Activated CD8-positive, alpha-beta T cell treated with anti-CD3 and anti-CD28 coated beads for 36 hours (primary cell): Measurements from ENCODE around the gene SSU72. TPM values are rescaled to one million over a fixed set of nuclear protein-coding genes. Genes with fewer than 3 reads are reported as not detected.
"Not testable (repeated sequence)": the region's sequence is repeated elsewhere in the genome, so short reads cannot be mapped to it uniquely, and the experiment has no call there.

Source experiments
- ATAC-seq: fragments of 200-7000 bp; cut with Tn5 transposase; one replicate; pipeline ENCODE4 v1.10.0; 2021; ENCODE audit warnings: mild to moderate bottlenecking, moderate library complexity
- CTCF ChIA-PET: fragments of 350-600 bp; sonication (Branson Sonifier 250); formaldehyde crosslinking; loops from one replicate; lab custom pipeline; 2021; ENCODE audit warnings: antibody characterized with exemption; lab: Charles Lee
- POLR2A ChIA-PET: fragments of 350-600 bp; sonication (Branson Sonifier 250); formaldehyde crosslinking; loops from one replicate; lab custom pipeline; 2021; ENCODE audit warnings: antibody characterized with exemption; lab: Charles Lee
- DNase-seq: peaks from one replicate; pipeline ENCODE4 v3.0.0-alpha.2; 2020
- H3K27ac Mint-ChIP-seq: one replicate; pipeline ENCODE4 v1.8.0; 2021; ENCODE audit warnings: mild to moderate bottlenecking, mixed read lengths
- H3K27me3 Mint-ChIP-seq: one replicate; pipeline ENCODE4 v1.8.0; 2021; ENCODE audit warnings: mixed read lengths
- H3K36me3 Mint-ChIP-seq: one replicate; pipeline ENCODE4 v1.8.0; 2021; ENCODE audit warnings: low read depth, mixed read lengths
- H3K4me1 Mint-ChIP-seq: one replicate; pipeline ENCODE4 v1.8.0; 2021; ENCODE audit warnings: low read depth, mixed read lengths
- H3K4me3 Mint-ChIP-seq: one replicate; pipeline ENCODE4 v1.8.0; 2021; ENCODE audit warnings: mild to moderate bottlenecking, moderate library complexity, mixed read lengths
- H3K9me3 Mint-ChIP-seq: one replicate; pipeline ENCODE4 v1.8.0; 2021; ENCODE audit warnings: mixed read lengths
- intact Hi-C: fragments of 100-400 bp; cut with micrococcal nuclease; formaldehyde crosslinking; loops from one replicate; pipeline ENCODE4 v1.10.0; 2022
- total RNA-seq, 2 experiments: library from RNA; stranded (reverse); gene quantifications; one replicate each; pipeline ENCODE4 v1.2.3, GENCODE V29; 2021
- TF ChIP-seq, protein P1 (sequence below): fragments of 200-600 bp; IDR thresholded peaks from one replicate; pipeline ENCODE4 v1.8.0; 2022; ENCODE audit warnings: antibody characterized with exemption, mild to moderate bottlenecking

Gene SSU72
- total RNA-seq, 2 experiments from 2014 or later, result 111 to 113 TPM

DNA sequence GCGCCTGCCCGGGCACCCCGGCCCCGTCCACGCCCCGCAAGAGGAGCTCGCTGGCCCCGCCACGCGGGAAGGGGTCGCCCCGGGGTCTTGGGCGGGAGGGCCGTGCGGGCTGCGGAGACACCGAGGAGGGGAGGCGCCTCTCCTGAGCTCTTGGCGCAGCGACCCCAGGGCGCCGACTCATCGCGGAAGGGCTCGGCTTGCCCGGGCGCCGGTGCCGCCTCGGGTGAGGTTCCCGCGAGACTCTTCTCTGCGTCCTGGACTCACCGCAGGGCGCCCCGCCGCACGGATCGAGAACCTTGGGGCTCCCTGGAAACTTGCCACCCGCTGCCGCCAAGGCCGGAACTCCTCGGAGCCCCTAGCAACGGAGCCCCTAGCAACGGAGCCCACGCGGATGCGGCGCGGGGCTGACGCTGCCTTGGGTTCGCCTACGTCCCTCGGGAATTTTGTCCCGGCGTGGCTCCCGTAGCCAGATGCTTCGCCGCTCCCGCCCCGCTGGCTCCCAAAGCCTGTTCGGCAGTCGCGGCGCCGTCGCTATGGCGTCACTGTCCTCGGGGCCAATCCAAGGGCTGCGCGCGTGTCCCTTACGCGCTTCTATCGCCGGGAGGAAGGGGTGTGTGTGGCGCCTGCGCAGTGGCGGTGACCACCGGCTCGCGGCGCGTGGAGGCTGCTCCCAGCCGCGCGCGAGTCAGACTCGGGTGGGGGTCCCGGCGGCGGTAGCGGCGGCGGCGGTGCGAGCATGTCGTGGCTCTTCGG lies 63.0 kb downstream of the SSU72 start, which contains the start of gene ATAD3A:
TSS of gene ATAD3A (plus strand) at position 630 of the 753 bp plus-strand sequence. CDS start at position 737, 107 bp downstream.
- ATAC-seq (peak; percentile 96), DNase-seq (peak; percentile 98)
- peak within 1 kb of the TSS; percentile 91 for H3K4me3 Mint-ChIP-seq
- TF ChIP-seq, protein P1, sequence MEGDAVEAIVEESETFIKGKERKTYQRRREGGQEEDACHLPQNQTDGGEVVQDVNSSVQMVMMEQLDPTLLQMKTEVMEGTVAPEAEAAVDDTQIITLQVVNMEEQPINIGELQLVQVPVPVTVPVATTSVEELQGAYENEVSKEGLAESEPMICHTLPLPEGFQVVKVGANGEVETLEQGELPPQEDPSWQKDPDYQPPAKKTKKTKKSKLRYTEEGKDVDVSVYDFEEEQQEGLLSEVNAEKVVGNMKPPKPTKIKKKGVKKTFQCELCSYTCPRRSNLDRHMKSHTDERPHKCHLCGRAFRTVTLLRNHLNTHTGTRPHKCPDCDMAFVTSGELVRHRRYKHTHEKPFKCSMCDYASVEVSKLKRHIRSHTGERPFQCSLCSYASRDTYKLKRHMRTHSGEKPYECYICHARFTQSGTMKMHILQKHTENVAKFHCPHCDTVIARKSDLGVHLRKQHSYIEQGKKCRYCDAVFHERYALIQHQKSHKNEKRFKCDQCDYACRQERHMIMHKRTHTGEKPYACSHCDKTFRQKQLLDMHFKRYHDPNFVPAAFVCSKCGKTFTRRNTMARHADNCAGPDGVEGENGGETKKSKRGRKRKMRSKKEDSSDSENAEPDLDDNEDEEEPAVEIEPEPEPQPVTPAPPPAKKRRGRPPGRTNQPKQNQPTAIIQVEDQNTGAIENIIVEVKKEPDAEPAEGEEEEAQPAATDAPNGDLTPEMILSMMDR, result no peak
- CTCF ChIA-PET, result no interaction called here
- intact Hi-C loops, result no loop called here
- H3K36me3 Mint-ChIP-seq, result peaks cover 10% of the 10 kb centered on the region
- H3K4me1 Mint-ChIP-seq, result peaks cover 10% of the 10 kb centered on the region
- POLR2A ChIA-PET, result interaction anchor here (1.1 to 1.6 kb wide), 2 partner anchors 18 to 113 kb away, joined by 3 to 4 read pairs; partner anchors contain the start of gene CCNL2
- H3K27ac Mint-ChIP-seq, result peak within 1 kb of the TSS; percentile 92
- H3K27me3 Mint-ChIP-seq, result no peaks in the 10 kb centered on the region
- H3K9me3 Mint-ChIP-seq, result no peaks in the 10 kb centered on the region

DNA sequence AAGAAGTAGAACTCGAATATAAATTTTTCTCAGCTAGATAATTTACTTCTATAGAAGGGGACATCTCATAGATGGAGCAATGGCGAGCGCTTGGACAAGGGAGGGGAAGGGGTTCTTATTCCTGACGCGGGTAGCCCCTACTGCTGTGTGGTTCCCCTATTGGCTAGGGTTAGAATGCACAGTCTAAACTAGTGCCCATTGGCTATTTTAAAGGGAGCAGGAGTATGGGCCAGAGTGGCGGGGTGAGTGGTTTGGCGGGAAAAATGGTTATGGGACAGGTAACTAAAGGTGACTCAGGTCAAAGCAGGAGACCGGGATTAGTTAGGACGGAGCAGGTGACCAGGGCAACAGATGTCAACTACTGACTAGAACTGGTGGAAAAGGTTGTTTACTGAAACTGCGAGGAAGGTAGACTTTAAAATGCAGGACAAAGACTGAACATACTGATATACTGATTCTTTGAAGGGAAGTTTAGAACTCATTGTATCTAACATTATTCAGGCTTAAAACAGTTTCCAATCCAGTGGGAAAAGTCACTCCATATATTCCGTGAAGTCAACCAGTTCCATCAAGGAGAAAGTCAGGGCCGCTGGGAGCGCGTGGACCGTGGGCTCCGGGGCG lies 63.6 kb downstream of the SSU72 start:
- Mint-ChIP-seq H3K4me1 (peaks cover 10% of the 10 kb centered on the region), H3K4me3 (peak overlapping the region; percentile 91), H3K36me3 (peaks cover 10% of the 10 kb centered on the region), H3K27me3 (no peaks in the 10 kb centered on the region), H3K27ac (peak overlapping the region; percentile 92), H3K9me3 (no peaks in the 10 kb centered on the region)
- TF ChIP-seq, protein P1, result no peak
- DNase-seq (peak; percentile 42), ATAC-seq (no peak)
- intact Hi-C loops, result no loop called here
- ChIA-PET CTCF (no interaction called here), POLR2A (interaction anchor here (1.1 to 1.6 kb wide), 2 partner anchors 18 to 112 kb away, joined by 3 to 4 read pairs; partner anchors contain the start of gene CCNL2)

DNA sequence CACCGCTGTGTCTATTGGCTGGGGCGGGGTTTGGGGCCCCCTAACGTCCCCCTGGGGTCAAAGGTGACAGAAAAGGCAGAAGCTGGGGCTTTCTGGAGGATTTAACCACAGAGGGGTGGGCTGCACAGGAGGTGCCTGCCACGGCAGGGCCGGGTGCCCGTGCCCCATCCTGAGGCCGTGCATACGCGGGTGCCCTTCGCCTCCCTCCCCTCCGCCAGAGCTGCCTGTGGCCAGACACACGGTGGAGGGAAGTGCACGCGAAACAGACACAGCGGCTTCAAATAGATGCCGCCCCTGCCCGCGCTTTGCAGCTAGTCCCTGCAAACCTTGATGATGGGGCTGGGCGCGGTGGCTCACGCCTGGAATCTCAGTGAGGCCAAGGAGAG lies 65.2 kb downstream of the SSU72 start:
- CTCF ChIA-PET, result interaction anchor here (0.6 kb wide), 1 partner anchor 138 kb away, joined by 3 read pairs; no protein-coding TSS in a partner anchor
- H3K9me3 Mint-ChIP-seq, intact Hi-C loops, H3K4me3 Mint-ChIP-seq, H3K27ac Mint-ChIP-seq, POLR2A ChIA-PET, H3K36me3 Mint-ChIP-seq, H3K27me3 Mint-ChIP-seq, DNase-seq, ATAC-seq: not testable (repeated sequence)
- H3K4me1 Mint-ChIP-seq, result peaks cover 18% of the 10 kb centered on the region

DNA sequence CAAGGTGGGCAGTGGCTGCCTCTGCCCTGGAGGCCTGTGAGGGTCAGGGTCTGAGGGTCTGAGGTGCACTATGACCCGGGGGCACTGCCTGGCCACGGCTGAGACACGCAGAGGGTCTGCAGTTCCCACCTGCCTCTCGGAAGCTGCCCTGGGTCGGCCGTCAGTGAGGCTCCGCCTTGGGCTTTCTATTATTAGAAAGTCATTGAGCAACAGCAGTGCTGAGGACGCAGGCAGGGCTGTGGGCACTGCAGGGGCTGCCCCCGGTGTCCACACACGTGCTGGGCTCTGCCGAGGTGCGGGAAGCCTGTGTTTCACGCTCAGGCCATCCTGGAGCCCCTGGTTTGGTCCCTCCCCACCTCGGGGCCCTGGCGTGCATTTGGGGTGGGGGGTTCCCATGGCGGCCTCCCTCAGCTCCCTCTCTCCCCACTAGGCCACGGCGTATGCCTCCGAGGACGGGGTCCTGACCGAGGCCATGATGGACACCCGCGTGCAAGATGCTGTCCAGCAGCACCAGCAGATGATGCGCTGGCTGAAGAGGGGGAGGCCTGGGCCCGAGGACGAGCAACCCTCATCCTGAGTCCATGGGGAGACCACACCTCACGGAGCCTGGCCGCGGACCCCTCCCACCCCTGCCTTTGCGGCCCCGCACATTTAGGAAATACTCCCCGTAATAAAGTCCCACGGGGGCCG lies 65.7 kb downstream of the SSU72 start:
- H3K27ac Mint-ChIP-seq, intact Hi-C loops, DNase-seq, H3K9me3 Mint-ChIP-seq, H3K4me3 Mint-ChIP-seq, ATAC-seq, H3K27me3 Mint-ChIP-seq, H3K36me3 Mint-ChIP-seq, CTCF ChIA-PET, POLR2A ChIA-PET: not testable (repeated sequence)
- H3K4me1 Mint-ChIP-seq, result peaks cover 16% of the 10 kb centered on the region

DNA sequence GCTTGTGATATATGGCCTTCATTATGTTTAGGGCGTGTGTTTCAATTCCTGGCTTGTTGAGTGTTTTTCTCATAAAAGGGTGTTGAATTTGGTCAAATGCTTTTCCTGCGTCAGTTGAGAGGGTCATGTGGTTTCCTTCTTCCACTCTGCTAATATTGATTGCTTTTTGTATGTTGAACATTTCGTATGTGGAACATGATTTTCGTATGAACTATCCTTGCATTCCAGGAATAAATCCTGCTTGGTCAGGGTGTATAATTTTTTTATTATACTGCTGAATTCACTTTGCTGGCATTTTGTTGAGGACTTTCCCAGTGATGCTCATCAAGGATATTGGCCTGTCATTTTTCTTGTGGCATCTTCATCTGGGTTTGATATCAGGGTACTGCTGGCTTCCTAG lies 67.4 kb downstream of the SSU72 start:
- ATAC-seq, result no peak
- TF ChIP-seq, protein P1, result no peak
- Mint-ChIP-seq H3K4me1 (peaks cover 13% of the 10 kb centered on the region), H3K27me3 (no peaks in the 10 kb centered on the region), H3K27ac (no peak overlapping the region), H3K4me3 (no peak overlapping the region), H3K9me3 (no peaks in the 10 kb centered on the region), H3K36me3 (peaks cover 2% of the 10 kb centered on the region)
- ChIA-PET CTCF (no interaction called here), POLR2A (no interaction called here)
- no peak for DNase-seq
- intact Hi-C loops, result no loop called here

DNA sequence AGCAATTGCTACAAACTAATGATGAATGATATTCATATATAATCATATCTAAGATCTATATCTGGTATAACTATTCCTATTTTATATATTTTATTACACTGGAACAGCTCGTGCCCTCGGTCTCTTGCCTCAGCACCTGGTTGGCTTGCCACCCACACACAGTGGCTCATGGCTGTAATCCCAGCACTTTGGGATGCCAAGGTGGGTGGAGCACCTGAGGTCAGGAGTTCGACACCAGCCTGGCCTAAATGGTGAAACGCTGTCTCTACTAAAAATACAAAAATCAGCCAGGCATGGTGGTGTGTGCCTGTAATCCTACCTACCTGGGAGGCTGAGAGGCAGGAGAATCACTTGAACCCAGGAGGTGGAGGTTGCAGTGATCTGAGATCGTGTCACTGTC lies 68.9 kb downstream of the SSU72 start:
- intact Hi-C loops, result not testable (repeated sequence)

DNA sequence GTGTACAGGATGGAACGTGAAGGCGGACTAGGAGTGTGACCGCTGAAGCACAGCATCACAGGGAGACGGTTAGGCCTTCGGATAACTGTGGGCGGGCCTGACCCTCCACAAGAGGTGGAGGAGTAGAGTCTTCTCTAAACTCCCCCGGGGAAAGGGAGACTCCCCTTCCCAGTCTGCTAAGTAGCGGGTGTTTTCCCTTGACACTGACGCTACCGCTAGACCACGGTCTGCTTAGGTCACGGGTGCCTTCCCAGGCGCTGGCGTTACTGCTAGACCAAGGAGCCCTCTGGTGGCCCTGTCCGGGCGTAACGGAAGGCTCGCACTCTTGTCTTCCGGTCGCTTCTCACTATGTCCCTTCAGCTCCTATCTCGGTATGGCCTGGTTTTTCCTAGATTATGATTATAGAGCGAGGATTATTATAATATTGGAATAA lies 69.3 kb downstream of the SSU72 start:
- H3K9me3 Mint-ChIP-seq, H3K27me3 Mint-ChIP-seq, intact Hi-C loops, H3K4me1 Mint-ChIP-seq, H3K36me3 Mint-ChIP-seq: not testable (repeated sequence)
- POLR2A ChIA-PET, result interaction anchor here (0.6 to 1.3 kb wide), 5 partner anchors 10 to 182 kb away, joined by 3 read pairs; partner anchors contain the start of gene CCNL2
- peak overlapping the region; percentile 45 for H3K4me3 Mint-ChIP-seq
- CTCF ChIA-PET, result interaction anchor here (0.6 to 2.1 kb wide), 8 partner anchors 28 to 488 kb away, joined by 3 to 10 read pairs (median 4); partner anchors contain the start of genes AURKAIP1 and CCNL2
- peak; percentile 64 for ATAC-seq
- peak; percentile 63 for DNase-seq
- peak overlapping the region; percentile 87 for H3K27ac Mint-ChIP-seq

More for the DNA sequence above, 68.9 kb downstream of the SSU72 start:
- ChIA-PET CTCF (interaction anchor here (0.6 to 2.1 kb wide), 5 partner anchors 33 to 488 kb away, joined by 3 to 10 read pairs (median 4); partner anchors contain the start of genes AURKAIP1 and CCNL2), POLR2A (interaction anchor here (0.7 to 1.3 kb wide), 2 partner anchors 28 to 106 kb away, joined by 3 read pairs; partner anchors contain the start of gene CCNL2)
- not testable (repeated sequence) for H3K36me3 Mint-ChIP-seq, H3K9me3 Mint-ChIP-seq, H3K4me1 Mint-ChIP-seq, ATAC-seq, H3K27me3 Mint-ChIP-seq
- Mint-ChIP-seq H3K4me3 (peak overlapping the region; percentile 45), H3K27ac (peak overlapping the region; percentile 87)
- DNase-seq, result peak; percentile 9
